22Rv1 (cell line): ENCODE results near the gene GMCL2.

ENCODE experiments used
- CTCF ChIP-seq: fragments of 450-650 bp; IDR thresholded peaks from 2 replicates; pipeline ENCODE4 v1.5.1; 2017; ENCODE audit warnings: mild to moderate bottlenecking
- ZFX ChIP-seq: fragments of 450-650 bp; IDR thresholded peaks from 2 replicates; pipeline ENCODE4 v1.6.1; 2017; ENCODE audit warnings: antibody characterized with exemption, borderline replicate concordance

DNA sequence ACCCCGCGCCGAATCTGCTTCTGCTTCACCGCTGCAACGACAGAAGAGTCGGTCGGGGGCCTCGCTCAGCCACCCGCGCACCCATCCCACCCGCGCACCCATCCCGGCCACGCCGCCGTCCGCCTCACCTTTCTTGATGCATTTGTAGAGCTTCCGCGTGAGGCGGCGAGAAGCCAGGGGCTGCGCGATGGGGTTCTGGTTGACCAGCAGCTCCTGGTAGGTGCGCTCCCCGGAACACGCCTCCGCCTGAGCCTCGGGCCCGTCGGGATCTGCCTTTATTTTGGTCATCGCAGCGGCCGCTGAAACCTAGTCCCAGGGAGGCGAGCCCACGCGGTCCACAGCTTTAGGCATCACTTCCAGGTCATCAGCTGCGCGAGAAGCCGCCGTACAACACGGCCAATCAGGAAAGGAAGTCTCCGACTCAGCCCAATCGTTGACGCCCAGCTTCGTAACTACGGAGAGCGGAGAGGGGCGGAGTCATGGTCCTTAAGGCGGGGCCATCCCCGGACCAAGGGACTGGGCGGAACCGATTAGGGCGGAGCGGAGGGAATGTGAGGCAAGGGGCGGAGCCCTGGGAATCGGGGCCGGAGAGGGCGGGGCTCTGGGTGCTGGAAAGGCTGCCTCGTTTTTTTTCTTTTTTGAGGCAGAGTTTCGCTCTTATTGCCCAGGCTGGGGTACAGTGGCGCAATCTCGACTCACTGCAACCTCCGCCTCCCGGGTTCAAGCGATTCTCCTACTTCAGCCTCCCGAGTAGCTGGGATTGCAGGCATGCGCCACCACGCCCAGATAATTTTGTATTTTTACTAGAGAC lies 33.4 kb downstream of the GMCL2 start, which contains the start of gene NHP2:
- TF ChIP-seq CTCF = no peak
- TF ChIP-seq ZFX = no peak
